ENCODE results near the gene SYNPO2. TPM values are rescaled to one million over a fixed set of nuclear protein-coding genes. Genes with fewer than 3 reads are reported as not detected.

SYNPO2 gene
- total RNA-seq, 1 experiment from 2014 or later = 0.28 TPM

GRCh38 chr4:119010909-119011606 lies 122.4 kb downstream of the SYNPO2 start:
- in situ Hi-C loops (cut with HindIII; ENCODE audit: low pct_unique_long_range_greater_than_20kb, low sequenced_read_pairs) (no loop called here), intact Hi-C loops (cut with micrococcal nuclease; ENCODE audit: unreplicated experiment) (no loop called here)
- no peaks in the 10 kb centered on the region for H3K27me3 ChIP-seq (ENCODE audit: control insufficient read depth, insufficient read depth, low read length)
- no TSS peak for BruUV-seq (replicated peaks)
- no peaks in the 10 kb centered on the region for H3K36me3 ChIP-seq (ENCODE audit: control insufficient read depth, insufficient read depth, low read length)
- H3K4me1 ChIP-seq (ENCODE audit: control insufficient read depth, insufficient read depth, low read length) = no peaks in the 10 kb centered on the region
- ATAC-seq (no peak), DNase-seq (ENCODE audit: low read depth, low spot score) (no peak)
- no peak overlapping the region for H3K27ac ChIP-seq (ENCODE audit: low read length)
- H3K4me3 ChIP-seq (ENCODE audit: low read depth in 2 of 2, low read length in 2 of 2) = no peak overlapping the region
- POLR2A ChIA-PET = no interaction called here
- no peak for TF ChIP-seq CTCF (IDR thresholded peaks at IDR 0.05)
- no peak for TF ChIP-seq TCF7L2 (IDR thresholded peaks at IDR 0.05; ENCODE audit: low read depth, low read length)
- no peak for TF ChIP-seq SIN3A (IDR thresholded peaks at IDR 0.05; ENCODE audit: borderline replicate concordance, insufficient read depth, low read depth, low read length)
- no peak for TF ChIP-seq REST (IDR thresholded peaks at IDR 0.05; ENCODE audit: insufficient read depth in 1 of 2, low read depth in 2 of 2, low read length in 1 of 2)
- no peak for TF ChIP-seq POLR2AphosphoS5 (IDR thresholded peaks at IDR 0.05; ENCODE audit: low read depth, low read length)
- no peaks in the 10 kb centered on the region for H3K9me3 ChIP-seq (ENCODE audit: control insufficient read depth, insufficient read depth, low read depth, low read length)
- CTCF ChIA-PET = no interaction called here

DNA sequence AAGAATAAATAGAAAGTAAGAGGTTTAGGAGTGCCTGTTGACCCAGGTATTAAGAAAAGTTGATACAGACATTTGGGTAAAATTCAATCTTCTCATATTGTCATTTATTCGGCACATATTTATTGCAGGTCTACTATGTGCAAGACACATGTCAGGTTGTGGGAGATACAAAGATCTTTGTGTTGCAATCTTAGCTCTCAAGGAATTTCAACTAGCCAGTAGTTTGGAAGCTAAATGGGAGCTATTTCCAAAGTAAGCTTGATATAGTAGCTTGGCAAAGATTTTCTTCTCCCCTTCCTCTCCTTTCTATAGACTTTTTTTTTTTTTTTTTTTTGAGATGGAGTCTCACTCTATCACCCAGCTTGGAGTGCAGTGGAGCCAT lies 122.9 kb downstream of the SYNPO2 start:
- in situ Hi-C loops (cut with HindIII; ENCODE audit: low pct_unique_long_range_greater_than_20kb, low sequenced_read_pairs) (no loop called here), intact Hi-C loops (cut with micrococcal nuclease; ENCODE audit: unreplicated experiment) (no loop called here)
- Histone ChIP-seq H3K4me1 (ENCODE audit: control insufficient read depth, insufficient read depth, low read length) (no peaks in the 10 kb centered on the region), H3K27me3 (ENCODE audit: control insufficient read depth, insufficient read depth, low read length) (no peaks in the 10 kb centered on the region), H3K36me3 (ENCODE audit: control insufficient read depth, insufficient read depth, low read length) (no peaks in the 10 kb centered on the region), H3K27ac (ENCODE audit: low read length) (no peak overlapping the region), H3K9me3 (ENCODE audit: control insufficient read depth, insufficient read depth, low read depth, low read length) (no peaks in the 10 kb centered on the region), H3K4me3 (ENCODE audit: low read depth in 2 of 2, low read length in 2 of 2) (no peak overlapping the region)
- TF ChIP-seq SIN3A (IDR thresholded peaks at IDR 0.05; ENCODE audit: borderline replicate concordance, insufficient read depth, low read depth, low read length) = no peak
- TF ChIP-seq CTCF (IDR thresholded peaks at IDR 0.05) = no peak
- TF ChIP-seq TCF7L2 (IDR thresholded peaks at IDR 0.05; ENCODE audit: low read depth, low read length) = no peak
- no peak for TF ChIP-seq REST (IDR thresholded peaks at IDR 0.05; ENCODE audit: insufficient read depth in 1 of 2, low read depth in 2 of 2, low read length in 1 of 2)
- no peak for TF ChIP-seq POLR2AphosphoS5 (IDR thresholded peaks at IDR 0.05; ENCODE audit: low read depth, low read length)
- DNase-seq (ENCODE audit: low read depth, low spot score) = no peak
- no TSS peak for BruUV-seq (replicated peaks)
- POLR2A ChIA-PET = no interaction called here
- CTCF ChIA-PET = no interaction called here
- ATAC-seq = no peak
